IPS DF 6.9 (cell line): ENCODE data around the gene SASH1.

Experiments
- DNase-seq: peaks from one replicate; pipeline ENCODE4 v3.0.0-alpha.2; 2013; ENCODE audit warnings: low read depth, low spot score
- H3K27ac ChIP-seq: one replicate; pipeline ENCODE4 v1.5.1; 2013; ENCODE audit warnings: low read length, control low read depth
- H3K27me3 ChIP-seq: 2 replicates; pipeline ENCODE4 v1.6.1; 2013; ENCODE audit warnings: mild to moderate bottlenecking, low read length; ENCODE audit not compliant: control insufficient read depth, insufficient read depth
- H3K36me3 ChIP-seq: 2 replicates; pipeline ENCODE4 v1.6.1; 2013; ENCODE audit warnings: low read length; ENCODE audit not compliant: control insufficient read depth, insufficient read depth
- H3K4me1 ChIP-seq: 2 replicates; pipeline ENCODE4 v1.6.1; 2013; ENCODE audit warnings: low read length; ENCODE audit not compliant: control insufficient read depth, insufficient read depth
- H3K4me3 ChIP-seq: 2 replicates; pipeline ENCODE4 v1.5.1; 2013; ENCODE audit warnings: mild to moderate bottlenecking, low read length
- H3K9me3 ChIP-seq: 2 replicates; pipeline ENCODE4 v1.6.1; 2013; ENCODE audit warnings: low read length, inconsistent platforms; ENCODE audit not compliant: control insufficient read depth, insufficient read depth
- WGBS: extraction: QIAGEN DNeasy Blood & Tissue Kit; methylation state at CpG from one replicate; pipeline ENCODE4 v1.1.7; 2013; ENCODE audit warnings: mixed read lengths, missing lambda C conversion rate; ENCODE audit not compliant: insufficient read length, insufficient coverage; 5-methylcytosine and 5-hydroxymethylcytosine counted together

Gene SASH1

DNA sequence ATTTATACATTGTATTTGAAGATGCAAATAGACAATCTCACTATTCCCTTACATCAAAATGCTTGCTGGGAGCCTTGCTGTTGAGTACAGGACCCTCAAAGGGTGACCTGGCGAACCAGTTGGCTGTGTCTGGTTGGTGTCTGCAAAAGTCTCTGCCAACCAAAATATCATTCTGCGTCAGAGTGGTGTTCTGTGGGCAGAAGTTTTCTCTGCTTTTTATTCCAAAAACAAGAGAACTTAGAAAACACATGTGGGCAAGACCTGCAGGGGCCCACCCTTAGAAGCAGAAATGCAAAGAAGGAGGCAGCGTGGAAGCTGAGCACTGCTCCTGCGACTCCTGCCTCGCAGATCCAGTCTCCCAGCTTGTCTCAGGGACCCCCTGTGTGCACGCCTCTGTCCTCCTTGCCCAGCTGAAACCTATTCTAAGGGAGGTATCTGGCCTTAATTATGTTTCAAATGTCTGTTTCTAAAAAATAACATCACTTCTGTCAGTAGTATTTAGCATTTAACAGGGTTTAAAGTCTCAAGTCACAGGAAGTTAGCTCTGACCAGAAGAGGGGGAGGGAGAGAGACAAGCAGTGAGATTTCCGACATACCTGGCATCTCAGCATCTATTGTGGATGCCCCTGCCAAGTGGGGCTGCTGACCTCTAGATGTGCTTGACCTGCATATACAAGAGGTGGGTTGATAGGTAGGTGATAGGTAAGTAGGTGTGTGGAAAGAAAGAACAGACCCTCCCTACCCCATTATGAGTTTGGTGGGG lies 101.3 kb downstream of the SASH1 start:
- no CpG with 5 or more reads among the region's 7 CpGs for WGBS
- Histone ChIP-seq H3K36me3 (no peaks in the 10 kb centered on the region), H3K4me3 (no peak overlapping the region), H3K27ac (no peak overlapping the region), H3K4me1 (peaks cover 2% of the 10 kb centered on the region; the same call in 1 of the 2 replicates), H3K9me3 (no peaks in the 10 kb centered on the region), H3K27me3 (no peaks in the 10 kb centered on the region)
- no peak for DNase-seq

GRCh38 chr6:148445116-148445515 lies 102.5 kb downstream of the SASH1 start:
- WGBS: no CpG with 5 or more reads among the region's 6 CpGs
- no peak overlapping the region for H3K27ac ChIP-seq
- H3K36me3 ChIP-seq: no peaks in the 10 kb centered on the region
- H3K9me3 ChIP-seq: no peaks in the 10 kb centered on the region
- peaks cover 2% of the 10 kb centered on the region; the same call in 1 of the 2 replicates for H3K4me1 ChIP-seq
- H3K27me3 ChIP-seq: no peaks in the 10 kb centered on the region
- no peak overlapping the region for H3K4me3 ChIP-seq
- DNase-seq: no peak

- peaks cover 2% of the 10 kb centered on the region; the same call in 1 of the 2 replicates for H3K4me1 ChIP-seq
- H3K27ac ChIP-seq: no peak overlapping the region
- H3K27me3 ChIP-seq: no peaks in the 10 kb centered on the region
- no CpG with 5 or more reads among the region's 6 CpGs for WGBS
- H3K4me3 ChIP-seq: no peak overlapping the region
- no peaks in the 10 kb centered on the region for H3K36me3 ChIP-seq
- no peak for DNase-seq
- no peaks in the 10 kb centered on the region for H3K9me3 ChIP-seq
These were observed 103.0 kb downstream of the SASH1 start for GRCh38 chr6:148445620-148446019.

DNA sequence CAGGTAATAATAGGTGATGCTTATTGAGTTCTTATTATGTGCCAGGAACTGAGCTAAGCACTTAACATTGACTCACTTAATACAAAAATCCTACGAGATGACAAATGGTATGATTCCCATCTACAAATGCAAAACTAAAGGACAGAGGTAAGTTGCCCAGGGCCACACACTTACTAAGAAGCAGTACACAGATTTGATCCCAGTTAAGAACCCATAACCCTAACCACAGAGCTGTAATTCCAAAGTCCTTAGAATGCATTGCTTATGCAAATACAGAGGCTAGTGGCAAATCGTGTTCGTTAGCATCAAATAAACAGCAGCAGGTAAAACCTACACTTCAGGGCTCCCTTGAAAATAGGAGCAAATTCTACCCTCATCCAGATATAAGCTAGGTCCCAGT lies 104.0 kb downstream of the SASH1 start:
- no peak for DNase-seq
- H3K27me3 ChIP-seq: no peaks in the 10 kb centered on the region
- WGBS: no CpG with 5 or more reads among the region's 3 CpGs
- H3K27ac ChIP-seq: no peak overlapping the region
- H3K9me3 ChIP-seq: no peaks in the 10 kb centered on the region
- peaks cover 2% of the 10 kb centered on the region; the same call in 1 of the 2 replicates for H3K4me1 ChIP-seq
- H3K4me3 ChIP-seq: no peak overlapping the region
- no peaks in the 10 kb centered on the region for H3K36me3 ChIP-seq

DNA sequence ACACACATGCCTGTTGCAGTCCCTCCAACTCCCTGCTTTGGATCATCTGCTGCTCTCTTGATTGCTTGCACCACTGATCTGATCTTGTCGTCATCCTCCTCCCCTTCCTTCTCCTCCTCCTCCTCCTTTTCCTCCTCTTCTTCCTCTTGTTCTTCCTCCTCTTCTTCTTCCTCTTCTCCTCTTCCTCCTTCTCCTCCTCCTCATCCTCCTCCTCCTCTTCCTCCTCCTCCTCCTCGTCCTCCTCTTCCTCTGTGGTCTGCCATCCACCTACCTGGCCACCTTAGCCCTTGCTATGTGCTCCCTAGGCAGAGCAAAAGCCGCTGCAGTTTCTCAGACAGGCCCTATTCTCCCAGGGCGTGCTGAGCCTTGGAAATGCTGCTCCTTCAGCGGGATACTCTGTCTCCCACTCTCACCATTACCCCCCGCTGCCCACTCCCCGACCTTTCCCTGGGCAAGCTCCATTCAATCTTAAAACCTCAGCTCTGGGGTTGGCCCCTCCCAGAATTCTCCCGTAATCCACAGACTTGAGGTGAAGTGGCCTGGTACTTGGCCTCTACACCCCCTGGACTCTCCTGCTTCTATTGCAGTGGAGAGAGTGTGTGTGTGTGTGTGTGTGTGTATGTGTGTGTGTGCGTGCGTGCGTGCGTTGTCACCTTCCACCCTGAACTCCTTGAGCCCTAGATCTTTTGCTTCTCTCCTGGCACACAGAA lies 105.0 kb downstream of the SASH1 start:
- no peak for DNase-seq
- WGBS: no CpG with 5 or more reads among the region's 12 CpGs
- no peak overlapping the region for H3K4me3 ChIP-seq
- no peaks in the 10 kb centered on the region for H3K27me3 ChIP-seq
- H3K9me3 ChIP-seq: no peaks in the 10 kb centered on the region
- peaks cover 2% of the 10 kb centered on the region; the same call in 1 of the 2 replicates for H3K4me1 ChIP-seq
- no peak overlapping the region for H3K27ac ChIP-seq
- no peaks in the 10 kb centered on the region for H3K36me3 ChIP-seq

DNA sequence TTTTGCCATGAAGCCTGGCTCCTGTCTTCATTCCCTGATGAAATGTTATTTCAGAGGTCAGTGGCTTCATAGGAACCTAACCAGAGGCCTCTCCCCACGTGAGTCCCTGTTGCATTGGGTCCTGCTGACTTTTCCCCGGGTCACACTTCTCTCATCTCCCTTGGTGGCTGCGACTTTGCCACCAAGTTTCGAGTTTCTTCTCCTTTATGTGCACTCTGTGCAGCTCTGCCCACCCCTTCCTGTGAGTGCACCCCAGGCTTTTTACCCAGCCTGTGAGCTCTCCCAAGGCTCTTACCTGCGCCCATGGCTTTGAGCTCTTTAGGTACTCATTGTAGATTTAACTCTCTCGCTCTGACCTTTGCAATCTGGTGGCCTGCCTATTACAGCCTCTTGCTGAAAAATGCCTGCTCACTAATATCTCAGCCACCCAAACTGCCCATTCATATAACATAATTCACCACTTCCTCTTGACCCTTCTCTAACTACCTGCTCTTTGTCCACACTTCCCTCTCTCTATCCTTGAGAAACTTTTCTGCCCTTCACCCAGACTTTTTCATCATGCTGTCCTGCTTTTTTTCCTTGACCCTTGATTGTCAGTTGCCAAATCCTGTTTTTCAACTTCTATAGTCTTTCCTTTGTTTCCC lies 105.9 kb downstream of the SASH1 start:
- no peaks in the 10 kb centered on the region for H3K9me3 ChIP-seq
- no peaks in the 10 kb centered on the region for H3K27me3 ChIP-seq
- H3K4me3 ChIP-seq: no peak overlapping the region
- no CpG with 5 or more reads among the region's 6 CpGs for WGBS
- H3K27ac ChIP-seq: no peak overlapping the region
- H3K36me3 ChIP-seq: no peaks in the 10 kb centered on the region
- no peak for DNase-seq
- peaks cover 2% of the 10 kb centered on the region; the same call in 1 of the 2 replicates for H3K4me1 ChIP-seq

GRCh38 chr6:148450866-148451265 lies 108.2 kb downstream of the SASH1 start:
- Histone ChIP-seq H3K27ac (no peak overlapping the region), H3K4me3 (no peak overlapping the region), H3K4me1 (peaks cover 1% of the 10 kb centered on the region), H3K27me3 (no peaks in the 10 kb centered on the region), H3K9me3 (no peaks in the 10 kb centered on the region), H3K36me3 (no peaks in the 10 kb centered on the region)
- no peak for DNase-seq

- WGBS: no CpG with 5 or more reads among the region's 8 CpGs
These were observed 109.1 kb downstream of the SASH1 start for GRCh38 chr6:148451690-148452089.

DNA sequence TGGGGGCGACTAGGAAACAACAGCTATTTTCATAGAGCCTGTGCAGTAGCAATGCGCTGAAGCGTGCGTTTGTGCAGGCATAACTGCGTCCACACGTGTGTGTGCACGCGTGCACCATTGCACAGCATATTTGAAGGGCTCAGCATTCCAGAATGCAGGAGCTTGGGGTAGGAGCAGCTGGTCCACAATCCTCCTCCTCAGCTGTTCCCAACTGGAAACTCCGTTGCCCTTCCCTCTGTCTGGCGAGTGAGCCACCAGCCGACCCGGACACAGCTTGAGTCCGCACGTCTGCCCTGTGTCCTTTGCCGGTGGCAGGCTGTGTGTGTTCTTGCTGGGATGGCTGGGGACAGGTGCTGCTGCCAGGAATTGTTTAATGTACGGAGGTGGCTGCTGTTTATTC lies 110.2 kb downstream of the SASH1 start:
- H3K27me3 ChIP-seq: no peaks in the 10 kb centered on the region
- no CpG with 5 or more reads among the region's 16 CpGs for WGBS
- DNase-seq: no peak
- H3K9me3 ChIP-seq: no peaks in the 10 kb centered on the region
- H3K36me3 ChIP-seq: no peaks in the 10 kb centered on the region
- no peak overlapping the region for H3K4me3 ChIP-seq
- no peak overlapping the region for H3K27ac ChIP-seq
- peaks cover 1% of the 10 kb centered on the region for H3K4me1 ChIP-seq

More at GRCh38 chr6:148451690-148452089, 109.1 kb downstream of the SASH1 start:
- no peaks in the 10 kb centered on the region for H3K9me3 ChIP-seq
- no peak for DNase-seq
- H3K4me3 ChIP-seq: no peak overlapping the region
- no peaks in the 10 kb centered on the region for H3K36me3 ChIP-seq
- H3K4me1 ChIP-seq: peaks cover 1% of the 10 kb centered on the region
- H3K27ac ChIP-seq: no peak overlapping the region
- no peaks in the 10 kb centered on the region for H3K27me3 ChIP-seq

DNA sequence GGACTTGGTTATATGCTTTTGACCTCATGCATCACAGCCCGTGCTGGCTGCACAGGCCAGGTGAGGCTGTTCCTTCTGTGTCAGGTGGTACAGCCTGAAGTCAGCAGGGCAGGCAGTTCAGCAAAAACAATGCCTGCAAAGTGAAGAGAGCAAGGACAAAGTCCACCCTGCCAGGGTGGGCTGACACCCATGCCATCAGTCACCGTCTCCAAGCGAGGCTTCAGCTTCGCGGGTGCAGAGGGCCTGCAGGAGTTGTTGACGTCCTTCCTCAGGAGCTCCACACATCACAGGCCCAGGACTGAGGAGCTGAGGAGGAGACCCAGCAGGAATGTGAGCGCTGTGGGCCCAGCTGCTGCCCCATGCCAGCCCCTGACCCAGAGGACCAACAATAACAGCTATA lies 111.3 kb downstream of the SASH1 start:
- Histone ChIP-seq H3K27me3 (no peaks in the 10 kb centered on the region), H3K27ac (no peak overlapping the region), H3K4me3 (no peak overlapping the region), H3K4me1 (peaks cover 1% of the 10 kb centered on the region; the same call in 1 of the 2 replicates), H3K9me3 (no peaks in the 10 kb centered on the region), H3K36me3 (no peaks in the 10 kb centered on the region)
- DNase-seq: no peak
- no CpG with 5 or more reads among the region's 7 CpGs for WGBS
